HG02885 (cell line): ENCODE results near the gene RTL1.

Experiments used
- ATAC-seq: cut with Tn5 transposase; IDR thresholded peaks from one replicate; pipeline ENCODE4 v1.9.1; 2021; ENCODE audit warnings: mild to moderate bottlenecking; ENCODE audit not compliant: unreplicated experiment, poor library complexity

The RTL1 gene

GRCh38 chr14:100882991-100883788 lies 20.3 kb downstream of the RTL1 start:
- no peak for ATAC-seq

GRCh38 chr14:100882026-100882967 lies 21.2 kb downstream of the RTL1 start:
- no peak for ATAC-seq

- ATAC-seq: no peak
Observed at GRCh38 chr14:100881211-100882025, 22.1 kb downstream of the RTL1 start.

GRCh38 chr14:100880271-100881101 lies 23.0 kb downstream of the RTL1 start:
- ATAC-seq: no peak

GRCh38 chr14:100879782-100880181 lies 23.7 kb downstream of the RTL1 start:
- no peak for ATAC-seq

- no peak for ATAC-seq
Observed at GRCh38 chr14:100879194-100879593, 24.3 kb downstream of the RTL1 start.

- no peak for ATAC-seq
Observed at GRCh38 chr14:100878271-100879146, 25.0 kb downstream of the RTL1 start.

- no peak for ATAC-seq
Observed at GRCh38 chr14:100875861-100876590, 27.5 kb downstream of the RTL1 start.

GRCh38 chr14:100875126-100875525 lies 28.4 kb downstream of the RTL1 start:
- no peak for ATAC-seq

- ATAC-seq: no peak
Observed at GRCh38 chr14:100874411-100875091, 29.0 kb downstream of the RTL1 start.

GRCh38 chr14:100874051-100874410 lies 29.5 kb downstream of the RTL1 start:
- ATAC-seq: no peak

GRCh38 chr14:100873096-100873482 lies 30.4 kb downstream of the RTL1 start:
- ATAC-seq: no peak

- no peak for ATAC-seq
Observed at GRCh38 chr14:100872259-100873095, 31.0 kb downstream of the RTL1 start.

GRCh38 chr14:100871234-100872186 lies 32.0 kb downstream of the RTL1 start:
- no peak for ATAC-seq

- no peak for ATAC-seq
Observed at GRCh38 chr14:100868621-100869370, 34.7 kb downstream of the RTL1 start.
